Measurements from ENCODE around the gene CD28. TPM values are rescaled to one million over a fixed set of nuclear protein-coding genes. Genes with fewer than 3 reads are reported as not detected.
"Not testable (repeated sequence)": the region's sequence is repeated elsewhere in the genome, so short reads cannot be mapped to it uniquely, and the experiment has no call there.

The CD28 gene
- total RNA-seq, 1 experiment from 2014 or later, result 0.84 TPM

DNA sequence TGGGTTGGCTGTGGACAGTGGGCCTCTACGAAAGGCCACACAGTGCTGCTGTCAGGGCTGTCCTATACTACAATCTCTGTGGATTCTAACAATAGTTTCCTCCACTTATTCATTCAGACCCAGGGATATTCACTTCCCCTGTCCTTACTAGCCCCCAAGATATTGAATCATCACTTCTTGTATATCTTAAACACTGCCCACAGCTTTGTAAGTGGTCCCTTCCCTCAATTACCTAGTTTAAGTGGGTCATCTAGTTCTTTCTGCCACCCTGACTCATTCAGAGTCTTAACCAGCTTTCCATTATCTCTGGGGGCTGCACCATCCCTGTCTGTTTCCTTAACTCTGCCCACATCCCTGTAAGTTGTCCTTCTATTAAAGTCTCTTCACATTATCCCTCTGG is 69.2 kb downstream of the CD28 start:
- H3K27ac Mint-ChIP-seq (ENCODE audit: unreplicated experiment), result peak overlapping the region; percentile 40
- CTCF ChIA-PET, result interaction anchor here (0.9 kb wide), 1 partner anchor 13 kb away, joined by 4 read pairs; no protein-coding TSS in a partner anchor

DNA sequence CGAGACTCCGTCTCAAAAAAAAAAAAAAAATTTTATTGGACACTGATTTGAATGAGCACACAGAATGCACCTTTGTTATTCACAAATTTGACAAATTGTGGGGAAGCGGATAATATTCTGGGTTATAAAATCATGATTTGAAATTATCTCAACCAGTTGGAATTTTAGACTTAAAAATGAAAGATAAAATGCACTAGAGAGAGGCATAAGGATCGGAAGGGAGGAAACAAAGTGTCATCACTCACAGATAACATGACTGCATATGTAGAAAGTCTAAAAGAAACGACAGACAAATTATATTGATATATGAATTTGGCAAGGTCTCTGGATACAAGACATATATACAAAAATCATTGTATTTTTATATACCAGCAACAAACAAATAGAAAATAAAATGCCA is 70.6 kb downstream of the CD28 start:
- POLR2A ChIA-PET, result no interaction called here
- CTCF ChIA-PET, result no interaction called here
- no peak for TF ChIP-seq CTCF (IDR thresholded peaks at IDR 0.05; ENCODE audit: insufficient read depth in 1 of 2, low read depth in 1 of 2, low read length in 1 of 2, severe bottlenecking in 1 of 2, unreplicated experiment in 1 of 2)
- no peaks in the 10 kb centered on the region for H3K36me3 ChIP-seq (ENCODE audit: control insufficient read depth, insufficient read depth, low read length)
- no peak overlapping the region for H3K4me3 Mint-ChIP-seq (ENCODE audit: unreplicated experiment)
- H3K4me1 Mint-ChIP-seq (ENCODE audit: low read depth, unreplicated experiment), result peaks cover 7% of the 10 kb centered on the region
- H3K4me1 ChIP-seq, result peaks cover 9% of the 10 kb centered on the region
- DNase-seq, result no peak
- H3K9me3 ChIP-seq, result no peaks in the 10 kb centered on the region
- no peak overlapping the region for H3K4me3 ChIP-seq (ENCODE audit: low read depth, low read length)
- no TSS peak for BruUV-seq (replicated peaks)
- no peaks in the 10 kb centered on the region for H3K27me3 Mint-ChIP-seq (ENCODE audit: insufficient read depth, unreplicated experiment)
- peaks cover 15% of the 10 kb centered on the region for H3K36me3 Mint-ChIP-seq (ENCODE audit: insufficient read depth, unreplicated experiment)
- no peaks in the 10 kb centered on the region for H3K27me3 ChIP-seq (replicated peaks; ENCODE audit: control insufficient read depth, insufficient read depth, low read length)
- H3K9me3 Mint-ChIP-seq (ENCODE audit: unreplicated experiment), result peaks cover 22% of the 10 kb centered on the region
- H3K27ac Mint-ChIP-seq (ENCODE audit: unreplicated experiment), result no peak overlapping the region
- intact Hi-C loops (cut with micrococcal nuclease; ENCODE audit: unreplicated experiment), result no loop called here

More for the DNA sequence above, 69.2 kb downstream of the CD28 start:
- Histone ChIP-seq H3K27me3 (replicated peaks; ENCODE audit: control insufficient read depth, insufficient read depth, low read length) (no peaks in the 10 kb centered on the region), H3K4me3 (ENCODE audit: low read depth, low read length) (no peak overlapping the region), H3K4me1 (no peaks in the 10 kb centered on the region), H3K36me3 (ENCODE audit: control insufficient read depth, insufficient read depth, low read length) (no peaks in the 10 kb centered on the region), H3K9me3 (no peaks in the 10 kb centered on the region)
- POLR2A ChIA-PET, result no interaction called here
- H3K36me3 Mint-ChIP-seq (ENCODE audit: insufficient read depth, unreplicated experiment), result peaks cover 15% of the 10 kb centered on the region
- peaks cover 22% of the 10 kb centered on the region for H3K9me3 Mint-ChIP-seq (ENCODE audit: unreplicated experiment)
- peaks cover 13% of the 10 kb centered on the region for H3K4me1 Mint-ChIP-seq (ENCODE audit: low read depth, unreplicated experiment)
- TF ChIP-seq CTCF (IDR thresholded peaks at IDR 0.05; ENCODE audit: insufficient read depth in 1 of 2, low read depth in 1 of 2, low read length in 1 of 2, severe bottlenecking in 1 of 2, unreplicated experiment in 1 of 2), result no peak
- intact Hi-C loops (cut with micrococcal nuclease; ENCODE audit: unreplicated experiment), result no loop called here
- H3K27me3 Mint-ChIP-seq (ENCODE audit: insufficient read depth, unreplicated experiment), result no peaks in the 10 kb centered on the region
- no peak for DNase-seq
- H3K4me3 Mint-ChIP-seq (ENCODE audit: unreplicated experiment), result no peak overlapping the region
- no TSS peak for BruUV-seq (replicated peaks)

DNA sequence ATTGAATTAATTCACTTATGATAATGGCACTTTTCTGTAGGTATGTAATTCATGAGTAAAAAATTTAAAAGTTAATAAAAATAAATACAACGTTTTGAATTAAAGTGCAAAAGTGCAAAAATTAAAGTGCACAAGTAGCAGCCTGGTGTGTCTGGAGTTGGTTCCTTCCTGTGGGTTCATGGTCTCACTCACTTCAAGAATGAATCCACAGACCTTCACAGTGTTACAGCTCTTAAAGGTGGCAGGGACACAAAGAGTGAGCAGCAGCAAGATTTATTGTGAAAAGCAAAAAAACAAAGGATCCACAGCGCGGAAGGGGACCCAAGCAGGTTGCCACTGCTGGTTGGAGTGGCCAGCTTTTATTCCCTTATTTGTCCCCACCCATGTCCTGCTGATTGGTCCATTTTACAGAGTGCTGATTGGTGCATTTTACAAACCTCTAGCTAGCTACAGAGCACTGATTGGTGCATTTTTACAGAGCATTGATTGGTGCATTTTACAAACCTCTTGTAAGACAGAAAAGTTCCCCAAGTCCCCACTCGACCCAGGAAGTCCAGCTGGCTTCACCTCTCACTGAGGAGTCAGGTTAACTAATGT is 73.1 kb downstream of the CD28 start:
- H3K4me3 Mint-ChIP-seq (ENCODE audit: unreplicated experiment); H3K27ac Mint-ChIP-seq (ENCODE audit: unreplicated experiment); DNase-seq; CTCF ChIA-PET; H3K4me3 ChIP-seq (ENCODE audit: low read depth, low read length); H3K36me3 ChIP-seq (ENCODE audit: control insufficient read depth, insufficient read depth, low read length); BruUV-seq (replicated peaks); POLR2A ChIA-PET; H3K27me3 ChIP-seq (replicated peaks; ENCODE audit: control insufficient read depth, insufficient read depth, low read length); H3K27me3 Mint-ChIP-seq (ENCODE audit: insufficient read depth, unreplicated experiment); H3K9me3 ChIP-seq: not testable (repeated sequence)
- peaks cover 30% of the 10 kb centered on the region for H3K4me1 ChIP-seq
- Mint-ChIP-seq H3K9me3 (ENCODE audit: unreplicated experiment) (peaks cover 22% of the 10 kb centered on the region), H3K4me1 (ENCODE audit: low read depth, unreplicated experiment) (peaks cover 29% of the 10 kb centered on the region), H3K36me3 (ENCODE audit: insufficient read depth, unreplicated experiment) (peaks cover 38% of the 10 kb centered on the region)
- intact Hi-C loops (cut with micrococcal nuclease; ENCODE audit: unreplicated experiment), result loop anchor here (5.0 kb wide), 1 partner anchor 227 kb away; no protein-coding TSS in a partner anchor
